ENCODE results near the gene ERICH2.
"Not testable (repeated sequence)": the region's sequence is repeated elsewhere in the genome, so short reads cannot be mapped to it uniquely, and the experiment has no call there.

The ERICH2 gene

GRCh38 chr2:170770008-170770605, at the start of gene ERICH2:
TSS of gene ERICH2 (plus strand) at chr2:170770378. CDS start at chr2:170770682, 304 bp downstream.
- DNase-seq (ENCODE audit: low read depth, low spot score): no peak

GRCh38 chr2:170721678-170722077, 48.5 kb upstream of the ERICH2 start:
- no peak for DNase-seq (ENCODE audit: low read depth, low spot score)

- DNase-seq (ENCODE audit: low read depth, low spot score): no peak
Measured at GRCh38 chr2:170722301-170722700, 47.9 kb upstream of the ERICH2 start.

GRCh38 chr2:170723446-170723958, 46.7 kb upstream of the ERICH2 start:
- no peak for DNase-seq (ENCODE audit: low read depth, low spot score)

GRCh38 chr2:170733798-170734600, 36.2 kb upstream of the ERICH2 start:
- DNase-seq (ENCODE audit: low read depth, low spot score): no peak

- DNase-seq (ENCODE audit: low read depth, low spot score): not testable (repeated sequence)
Measured at GRCh38 chr2:170734601-170735000, 35.6 kb upstream of the ERICH2 start.

GRCh38 chr2:170736628-170737027, 33.5 kb upstream of the ERICH2 start:
- no peak for DNase-seq (ENCODE audit: low read depth, low spot score)

- DNase-seq (ENCODE audit: low read depth, low spot score): no peak
Measured at GRCh38 chr2:170737406-170737805, 32.8 kb upstream of the ERICH2 start.

GRCh38 chr2:170737821-170738220, 32.4 kb upstream of the ERICH2 start:
- no peak for DNase-seq (ENCODE audit: low read depth, low spot score)

- no peak for DNase-seq (ENCODE audit: low read depth, low spot score)
Measured at GRCh38 chr2:170739048-170739447, 31.1 kb upstream of the ERICH2 start.

GRCh38 chr2:170739507-170740046, 30.6 kb upstream of the ERICH2 start:
- DNase-seq (ENCODE audit: low read depth, low spot score): no peak

- no peak for DNase-seq (ENCODE audit: low read depth, low spot score)
Measured at GRCh38 chr2:170740660-170741059, 29.5 kb upstream of the ERICH2 start.

- DNase-seq (ENCODE audit: low read depth, low spot score): no peak
Measured at GRCh38 chr2:170742000-170742399, 28.2 kb upstream of the ERICH2 start.

- DNase-seq (ENCODE audit: low read depth, low spot score): no peak
Measured at GRCh38 chr2:170742896-170743529, 27.2 kb upstream of the ERICH2 start.

- DNase-seq (ENCODE audit: low read depth, low spot score): no peak
Measured at GRCh38 chr2:170743530-170744239, 26.5 kb upstream of the ERICH2 start.

- DNase-seq (ENCODE audit: low read depth, low spot score): no peak
Measured at GRCh38 chr2:170744248-170745002, 25.8 kb upstream of the ERICH2 start.

GRCh38 chr2:170745305-170745704, 24.9 kb upstream of the ERICH2 start:
- no peak for DNase-seq (ENCODE audit: low read depth, low spot score)

- DNase-seq (ENCODE audit: low read depth, low spot score): no peak
Measured at GRCh38 chr2:170747921-170748320, 22.3 kb upstream of the ERICH2 start.

- DNase-seq (ENCODE audit: low read depth, low spot score): not testable (repeated sequence)
Measured at GRCh38 chr2:170751555-170751954, 18.6 kb upstream of the ERICH2 start.

- no peak for DNase-seq (ENCODE audit: low read depth, low spot score)
Measured at GRCh38 chr2:170761572-170761971, 8.6 kb upstream of the ERICH2 start.

- DNase-seq (ENCODE audit: low read depth, low spot score): no peak
Measured at GRCh38 chr2:170762760-170763159, 7.4 kb upstream of the ERICH2 start.

Data from activated naive CD8-positive, alpha-beta T cell treated with anti-CD3 and anti-CD28 coated beads, Interleukin-2, amount 50 U/mL, for 16 hours (primary cell).